Cardiac fibroblast (primary cell): ENCODE data around the gene FKRP.
A peak's percentile ranks its signal among the peaks of the same experiment; 100 is the strongest.

Experiments
- DNase-seq, 2 donors: peaks; one replicate each; pipeline versions ENCODE4 v3.0.0 to v3.0.0-alpha.2; 2010; ENCODE audit warnings: low read depth in 2 of 2
- H3K4me3 ChIP-seq, 2 donors: replicated peaks in 1 of 2; 1 replicate in 1 of 2; 2 replicates in 1 of 2; pipeline ENCODE4 v1.5.1; 2011; ENCODE audit warnings: low read depth in 2 of 2, low read length in 2 of 2, mild to moderate bottlenecking in 2 of 2, moderate library complexity in 1 of 2
- CTCF ChIP-seq: IDR thresholded peaks from one replicate; pipeline ENCODE4 v1.5.1; 2011; ENCODE audit warnings: low read depth, mild to moderate bottlenecking, low read length, inconsistent platforms

The FKRP gene

GRCh38 chr19:46720503-46721239, 25.2 kb upstream of the FKRP start:
- no peak for TF ChIP-seq CTCF
- DNase-seq: no peak
- no peak overlapping the region for H3K4me3 ChIP-seq

DNA sequence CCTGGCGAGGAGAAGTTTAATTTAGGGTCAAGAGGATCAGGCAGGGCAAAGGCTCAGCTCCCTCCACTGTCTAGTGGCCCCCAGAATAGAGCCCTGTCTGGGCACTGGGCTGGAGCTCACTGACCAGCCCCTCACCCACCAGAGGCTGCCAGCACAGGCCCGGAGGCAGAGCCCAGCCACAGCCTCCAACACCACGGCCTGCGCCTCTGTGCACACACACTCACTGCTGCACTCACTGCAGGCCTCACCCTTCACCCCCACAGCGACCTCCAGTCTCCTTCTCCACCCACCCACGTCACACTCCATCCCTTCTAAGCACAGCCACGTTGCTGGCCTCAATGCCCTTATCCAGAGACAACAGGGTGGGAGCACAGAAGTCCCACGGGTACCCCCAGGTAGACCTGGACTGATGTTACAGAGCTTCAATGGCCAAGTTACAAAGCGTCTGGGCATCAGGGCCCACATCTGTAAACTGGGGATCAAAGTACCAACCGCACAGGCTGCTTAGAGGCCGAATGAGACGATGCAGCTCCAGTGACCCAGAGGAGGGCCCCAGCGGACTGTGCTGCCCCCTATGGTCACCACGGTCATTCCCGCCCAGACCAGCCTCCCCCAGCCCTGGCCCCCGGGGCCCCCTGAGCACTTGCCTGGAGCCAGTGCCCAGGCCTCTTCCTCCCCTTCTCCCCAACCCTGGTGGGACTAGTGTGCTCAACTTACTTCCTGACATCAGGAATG, 24.4 kb upstream of the FKRP start:
- peak; percentile 1 for TF ChIP-seq CTCF
- no peak for DNase-seq
- H3K4me3 ChIP-seq: no peak overlapping the region

DNA sequence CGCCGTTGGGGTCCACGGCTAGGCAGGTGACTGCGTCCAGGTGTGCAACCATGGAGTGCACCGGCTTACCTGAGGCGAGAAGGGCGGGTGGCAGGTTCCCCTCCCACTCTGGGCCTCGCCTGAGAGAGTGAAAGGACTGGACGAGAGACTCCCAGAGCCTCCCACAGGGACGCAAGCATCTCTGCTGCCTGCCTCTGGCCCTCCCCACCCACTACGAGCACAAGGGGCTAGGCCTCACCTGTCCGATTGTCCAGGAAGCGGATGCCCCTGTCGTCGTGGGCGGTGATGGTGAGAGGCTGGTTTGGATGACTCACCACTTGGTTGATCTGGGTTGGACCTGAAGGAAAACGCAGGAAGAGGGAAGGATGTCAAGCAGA, 23.9 kb upstream of the FKRP start:
- no peak overlapping the region for H3K4me3 ChIP-seq

GRCh38 chr19:46722421-46723022, 23.3 kb upstream of the FKRP start:
- TF ChIP-seq CTCF: no peak
- DNase-seq: no peak
- no peak overlapping the region for H3K4me3 ChIP-seq

More for the DNA sequence above, 23.9 kb upstream of the FKRP start:
- no peak for TF ChIP-seq CTCF
- no peak for DNase-seq

GRCh38 chr19:46723023-46723461, 22.8 kb upstream of the FKRP start:
- DNase-seq: no peak
- TF ChIP-seq CTCF: no peak
- H3K4me3 ChIP-seq: no peak overlapping the region

DNA sequence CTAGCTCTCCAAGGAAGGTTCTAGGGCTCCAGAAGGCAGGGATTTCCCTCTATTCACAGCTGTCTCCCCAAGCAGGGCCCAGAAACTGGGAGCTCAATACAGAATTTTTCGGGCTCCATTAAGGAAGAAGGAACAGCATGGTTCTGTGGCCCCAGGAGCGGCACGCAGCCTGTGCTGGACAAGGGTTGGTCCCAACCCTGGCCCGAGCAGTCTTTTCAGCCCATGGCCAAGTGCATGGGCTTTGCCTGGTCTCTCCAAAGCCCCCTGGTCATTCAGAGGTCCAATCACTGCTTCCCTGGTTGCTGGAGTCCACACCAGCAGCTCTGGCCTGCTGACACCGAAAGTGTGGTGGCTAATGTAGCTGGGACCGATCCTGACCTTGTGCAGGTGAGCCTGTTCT, 22.4 kb upstream of the FKRP start:
- DNase-seq: no peak
- TF ChIP-seq CTCF: no peak

More for the DNA sequence above, 22.4 kb upstream of the FKRP start:
- no peak overlapping the region for H3K4me3 ChIP-seq
